Ovary (tissue), 3 donors: Measurements from ENCODE around the gene CCDC187.

Experiments used
- EP300 ChIP-seq: sonication (generic); formaldehyde crosslinking; IDR thresholded peaks from one replicate; pipeline ENCODE4 v1.6.1; 2017; ENCODE audit warnings: antibody characterized with exemption
- TF ChIP-seq, protein P1 (sequence below), 3 donors: fragments of 450-650 bp in 2 of 3; fragments of 200-600 bp in 1 of 3; IDR thresholded peaks; one replicate each; pipeline versions ENCODE4 v1.5.1 to v1.8.0; 2016 to 2022; ENCODE audit warnings: antibody characterized with exemption in 3 of 3, mild to moderate bottlenecking in 1 of 3
- donor health status: DM: no; HTN: no; CAD: no.

DNA sequence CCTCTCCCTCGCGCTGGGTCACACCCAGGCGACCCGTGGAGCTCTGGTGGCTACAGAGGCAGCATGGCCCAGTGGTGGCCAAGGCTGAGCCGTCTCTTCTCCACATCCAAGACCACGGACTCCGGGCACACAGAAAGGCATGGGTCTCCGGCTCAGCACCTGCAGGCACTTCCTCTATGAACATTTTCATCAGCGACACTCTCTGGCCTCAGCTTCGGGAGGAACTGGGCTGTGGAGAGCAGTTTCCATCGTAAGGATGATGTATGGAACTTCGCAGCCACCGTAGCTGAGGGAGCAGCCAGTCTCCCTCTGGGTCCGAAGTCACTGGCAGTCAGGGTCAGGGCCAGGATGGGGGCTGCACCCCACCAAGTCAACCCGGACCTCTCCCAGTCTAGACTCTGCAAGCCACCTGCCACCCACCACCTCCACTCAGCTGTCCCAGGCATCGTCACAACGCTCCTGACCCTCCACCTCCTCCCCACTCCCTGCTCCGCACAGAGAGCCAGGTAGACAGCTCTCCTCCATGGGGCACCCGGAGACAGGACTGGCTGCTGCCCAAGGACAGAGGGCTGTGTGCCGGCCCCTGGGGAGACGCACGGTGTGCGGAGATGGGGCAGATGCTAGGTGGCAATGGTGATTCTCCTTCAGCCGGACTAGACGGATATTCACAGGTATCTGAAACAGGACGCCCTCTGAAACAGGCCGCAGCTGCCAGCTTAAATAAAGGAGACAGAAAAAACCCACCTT is 68.0 kb downstream of the CCDC187 start:
- no peak for TF ChIP-seq EP300
- TF ChIP-seq, protein P1, sequence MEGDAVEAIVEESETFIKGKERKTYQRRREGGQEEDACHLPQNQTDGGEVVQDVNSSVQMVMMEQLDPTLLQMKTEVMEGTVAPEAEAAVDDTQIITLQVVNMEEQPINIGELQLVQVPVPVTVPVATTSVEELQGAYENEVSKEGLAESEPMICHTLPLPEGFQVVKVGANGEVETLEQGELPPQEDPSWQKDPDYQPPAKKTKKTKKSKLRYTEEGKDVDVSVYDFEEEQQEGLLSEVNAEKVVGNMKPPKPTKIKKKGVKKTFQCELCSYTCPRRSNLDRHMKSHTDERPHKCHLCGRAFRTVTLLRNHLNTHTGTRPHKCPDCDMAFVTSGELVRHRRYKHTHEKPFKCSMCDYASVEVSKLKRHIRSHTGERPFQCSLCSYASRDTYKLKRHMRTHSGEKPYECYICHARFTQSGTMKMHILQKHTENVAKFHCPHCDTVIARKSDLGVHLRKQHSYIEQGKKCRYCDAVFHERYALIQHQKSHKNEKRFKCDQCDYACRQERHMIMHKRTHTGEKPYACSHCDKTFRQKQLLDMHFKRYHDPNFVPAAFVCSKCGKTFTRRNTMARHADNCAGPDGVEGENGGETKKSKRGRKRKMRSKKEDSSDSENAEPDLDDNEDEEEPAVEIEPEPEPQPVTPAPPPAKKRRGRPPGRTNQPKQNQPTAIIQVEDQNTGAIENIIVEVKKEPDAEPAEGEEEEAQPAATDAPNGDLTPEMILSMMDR (IDR thresholded peaks at IDR 0.05), result no peak
